GM18873 (cell line): ENCODE results near the gene TRAPPC12.
"Not testable (repeated sequence)": the region's sequence is repeated elsewhere in the genome, so short reads cannot be mapped to it uniquely, and the experiment has no call there.

ENCODE experiments used
- ATAC-seq: cut with Tn5 transposase; IDR thresholded peaks from one replicate; pipeline ENCODE4 v1.9.1; 2021; ENCODE audit warnings: mild to moderate bottlenecking, moderate library complexity, moderate number of reproducible peaks; ENCODE audit not compliant: unreplicated experiment, low FRiP score

TRAPPC12 gene

DNA sequence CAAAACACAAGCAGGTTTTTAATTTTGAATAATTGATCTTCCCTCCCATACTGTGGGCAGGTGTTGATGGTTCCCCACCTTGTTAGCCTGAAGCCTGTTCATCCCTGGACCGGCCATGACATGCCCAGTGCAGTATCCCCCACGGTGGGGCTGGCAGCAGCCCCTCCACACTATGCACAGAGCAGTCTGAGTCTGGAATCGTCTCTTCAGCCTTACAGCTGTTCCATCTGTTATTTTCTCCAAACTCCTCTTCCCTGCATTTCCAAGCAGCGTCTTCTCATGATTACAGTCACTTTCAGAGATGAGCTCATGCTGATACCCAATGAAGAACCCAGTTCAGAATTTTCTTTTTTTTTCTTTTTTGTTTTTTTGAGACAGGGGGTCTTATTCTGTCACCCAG is 71.7 kb downstream of the TRAPPC12 start:
- no peak for ATAC-seq

DNA sequence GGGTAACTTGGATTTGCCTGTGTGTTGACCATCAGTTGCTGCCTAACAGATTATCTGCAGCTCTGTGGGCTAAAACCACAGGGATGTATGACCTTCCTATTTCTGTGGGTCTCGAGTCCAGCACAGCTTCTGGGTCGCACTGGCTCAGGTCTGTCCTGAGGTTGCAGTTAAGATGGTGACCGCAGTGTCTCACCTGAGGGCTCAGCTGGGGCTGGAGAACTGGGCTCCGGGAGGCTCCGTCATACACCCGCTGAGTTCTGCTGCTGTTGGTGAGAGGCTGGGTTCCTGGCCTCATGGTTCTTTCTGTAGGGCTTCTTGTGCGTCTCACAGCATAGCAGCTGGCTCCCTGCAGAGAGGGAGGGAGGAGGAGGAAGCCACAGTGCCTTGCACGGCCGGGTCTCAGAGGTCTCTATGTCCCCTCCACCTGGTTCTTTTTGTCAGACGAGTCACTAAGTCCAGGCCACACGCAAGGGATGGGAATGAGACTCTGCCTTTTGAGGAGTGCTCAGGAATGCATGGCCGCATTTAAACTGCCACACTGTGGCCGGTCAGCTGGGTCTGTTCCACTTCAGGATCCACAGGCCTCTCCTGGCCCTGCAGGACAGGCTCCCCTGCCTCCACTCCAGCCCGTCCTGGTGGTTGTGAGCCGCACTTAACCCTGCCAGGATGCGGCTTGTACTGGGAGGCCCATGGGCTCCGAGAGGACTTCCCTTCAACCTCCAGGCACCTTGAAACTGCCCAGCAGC is 72.6 kb downstream of the TRAPPC12 start:
- ATAC-seq: no peak

DNA sequence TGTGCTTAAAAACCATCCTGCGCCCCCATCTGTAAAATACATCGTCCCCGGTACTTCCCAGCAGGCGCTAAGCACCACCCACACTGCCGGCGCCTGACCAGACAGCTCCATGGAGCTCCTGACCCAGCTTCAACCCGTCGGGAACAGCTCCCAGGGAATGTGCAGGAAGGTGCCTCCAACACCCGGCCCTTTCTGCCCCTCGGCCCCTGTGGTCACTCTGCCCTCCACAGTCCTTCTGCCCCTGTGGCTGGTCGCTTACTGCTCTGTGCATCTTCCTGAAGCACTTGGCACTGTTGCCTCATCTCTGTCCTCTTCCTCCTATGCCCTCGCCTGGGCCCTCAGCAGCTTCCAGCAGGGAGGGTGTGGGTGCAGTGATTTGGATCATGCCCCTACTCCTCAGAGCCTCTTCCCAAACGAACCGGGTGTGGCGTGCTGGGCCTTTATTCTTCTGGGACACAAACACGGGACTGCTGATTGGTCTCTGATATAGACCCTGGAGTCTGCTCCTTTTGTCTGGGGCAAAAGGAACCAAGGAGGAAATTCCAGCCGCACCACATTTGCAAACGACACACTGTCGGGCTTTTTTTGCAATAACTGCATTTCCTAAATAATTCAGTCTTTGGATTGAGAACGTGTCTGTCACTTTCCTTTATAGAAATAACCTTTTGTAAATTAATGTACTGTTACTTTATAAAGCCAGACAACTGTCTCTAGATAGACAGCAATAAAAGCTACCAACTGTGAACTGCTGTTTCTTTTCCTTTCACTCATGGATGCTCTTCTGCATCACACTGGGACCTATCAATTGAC is 73.9 kb downstream of the TRAPPC12 start:
- no peak for ATAC-seq

DNA sequence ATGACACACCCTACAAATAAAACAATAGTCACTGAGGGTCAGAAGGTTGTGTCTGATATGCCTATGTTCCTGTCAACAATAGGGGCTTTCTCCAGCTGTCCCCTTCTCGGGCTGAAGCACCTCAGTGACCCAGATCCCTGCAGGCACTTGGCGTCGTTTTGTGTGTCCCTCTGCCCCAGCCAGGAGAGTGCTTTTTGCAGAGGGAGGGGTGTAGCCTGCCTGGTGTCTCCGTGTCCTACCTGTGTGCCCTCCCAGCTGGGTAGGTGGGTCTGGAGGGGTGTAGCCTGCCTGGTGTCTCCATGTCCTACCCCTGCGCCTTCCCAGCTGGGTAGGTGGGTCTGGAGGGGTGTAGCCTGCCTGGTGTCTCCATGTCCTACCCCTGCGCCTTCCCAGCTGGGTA is 74.5 kb downstream of the TRAPPC12 start:
- ATAC-seq: not testable (repeated sequence)

DNA sequence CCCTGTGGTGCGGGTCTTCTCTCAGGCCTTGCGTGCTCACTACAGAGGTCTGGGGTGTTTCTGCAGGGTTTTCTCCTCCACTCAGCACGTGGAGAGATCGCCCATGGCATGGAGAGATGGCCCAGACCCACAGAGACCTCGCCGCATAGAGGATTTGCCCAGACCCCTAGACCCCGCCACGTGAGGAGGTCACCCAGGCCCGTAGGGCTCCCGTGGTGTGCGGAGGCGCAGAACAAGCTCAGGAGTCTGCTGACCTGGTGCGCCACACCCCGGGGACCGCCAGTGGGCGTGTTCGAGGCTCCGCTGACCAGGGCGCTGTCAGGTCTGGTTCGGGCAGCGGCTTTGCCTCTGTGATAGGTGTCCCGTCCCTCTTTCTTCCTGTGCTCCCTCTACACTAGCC is 75.3 kb downstream of the TRAPPC12 start:
- ATAC-seq: no peak

DNA sequence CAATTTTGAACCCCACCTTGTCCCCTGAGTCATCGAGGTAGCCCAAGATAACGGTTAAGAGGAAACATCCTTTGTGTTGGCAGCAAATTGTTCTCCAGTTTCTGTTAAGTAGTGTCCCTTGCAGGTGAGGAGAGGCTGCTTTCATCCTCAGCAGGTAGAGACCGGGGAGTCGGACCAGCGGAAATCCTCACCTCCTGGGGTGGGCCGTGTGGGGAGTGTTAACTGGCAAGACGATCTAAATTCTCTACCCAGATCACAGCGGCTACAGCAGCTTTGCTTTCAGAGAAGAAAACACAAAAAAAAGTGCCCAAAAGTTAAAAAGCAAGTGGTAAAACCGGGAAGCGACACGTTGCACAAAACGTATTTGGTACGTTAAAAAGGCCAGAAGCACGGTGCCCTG is 76.6 kb downstream of the TRAPPC12 start:
- no peak for ATAC-seq

DNA sequence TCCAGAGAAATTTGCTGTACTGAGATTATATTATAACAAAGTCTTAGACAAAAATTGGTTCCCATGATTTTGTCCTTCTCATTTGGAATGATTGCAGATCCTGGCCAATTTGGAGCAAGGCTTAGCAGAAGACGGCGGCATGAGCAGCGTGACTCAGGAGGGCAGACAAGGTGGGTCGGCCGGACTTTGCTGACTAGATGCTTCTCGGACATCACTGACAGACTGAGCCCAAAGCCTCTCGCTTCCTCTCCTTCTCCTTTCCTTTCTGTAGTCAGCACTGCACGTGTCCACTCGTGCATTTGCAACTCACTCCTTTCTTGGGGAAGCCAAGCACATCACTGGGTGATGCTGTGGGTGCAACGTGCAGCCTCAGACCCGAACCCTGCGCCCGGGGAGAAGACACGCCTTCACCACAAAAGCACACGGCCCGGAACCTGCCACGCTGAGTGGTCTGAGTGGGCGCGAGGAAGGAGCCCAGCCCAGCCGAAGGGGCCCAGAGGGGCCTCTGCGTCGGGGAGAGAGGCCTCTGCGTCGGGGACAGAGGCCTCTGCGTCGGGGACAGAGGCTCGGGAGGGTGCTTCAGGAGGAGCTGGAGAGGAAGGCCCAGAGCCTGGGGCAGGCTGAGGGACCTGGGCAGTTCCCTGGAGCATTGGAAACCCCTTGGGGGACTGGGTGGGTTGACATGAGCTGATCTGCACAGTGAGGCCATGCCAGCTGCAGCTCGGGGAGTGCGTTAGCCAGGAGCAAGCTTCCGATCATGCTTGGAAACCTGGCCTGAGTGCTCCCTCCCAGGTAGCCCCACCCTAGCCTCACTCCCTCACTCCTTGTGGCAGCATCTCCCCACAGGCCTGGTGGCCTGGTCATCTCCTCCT is 78.3 kb downstream of the TRAPPC12 start:
- ATAC-seq: no peak

DNA sequence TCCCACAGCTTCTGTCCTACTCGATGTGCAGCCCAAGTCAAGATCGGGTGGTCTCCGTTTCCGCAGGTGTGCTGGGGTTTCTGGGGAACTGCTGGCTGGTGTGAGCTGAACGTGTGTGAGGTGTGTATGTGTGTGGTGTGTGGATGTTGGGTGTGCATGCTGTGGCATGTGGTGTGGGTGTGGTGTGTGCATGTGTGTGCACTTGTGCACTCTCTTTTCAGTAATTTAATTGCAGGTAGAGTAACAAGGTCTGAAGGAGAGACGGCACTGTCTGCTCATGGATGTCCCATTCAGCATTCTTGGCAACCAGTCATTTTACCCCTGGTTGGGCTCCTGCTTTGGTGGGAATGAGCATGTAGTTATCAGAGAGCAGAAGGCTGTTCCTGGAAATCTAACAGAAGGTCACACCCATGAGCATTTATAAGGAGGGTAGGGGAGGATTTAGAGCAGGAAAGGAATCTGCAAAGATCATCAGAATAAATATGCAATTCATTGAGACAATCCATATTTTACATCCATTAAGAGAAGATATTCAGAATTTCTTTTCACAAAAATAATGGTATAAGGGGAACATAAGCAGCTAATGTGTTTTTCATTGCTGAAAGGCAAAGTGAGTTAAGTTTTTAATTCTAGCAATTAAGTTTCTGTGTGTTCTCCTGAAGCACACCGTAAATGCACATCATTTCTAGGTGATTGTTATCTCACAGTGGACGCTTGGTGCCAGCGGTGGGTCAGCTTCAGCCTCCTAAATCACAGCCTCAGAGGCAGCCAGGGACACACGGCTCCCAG is 79.1 kb downstream of the TRAPPC12 start:
- no peak for ATAC-seq

DNA sequence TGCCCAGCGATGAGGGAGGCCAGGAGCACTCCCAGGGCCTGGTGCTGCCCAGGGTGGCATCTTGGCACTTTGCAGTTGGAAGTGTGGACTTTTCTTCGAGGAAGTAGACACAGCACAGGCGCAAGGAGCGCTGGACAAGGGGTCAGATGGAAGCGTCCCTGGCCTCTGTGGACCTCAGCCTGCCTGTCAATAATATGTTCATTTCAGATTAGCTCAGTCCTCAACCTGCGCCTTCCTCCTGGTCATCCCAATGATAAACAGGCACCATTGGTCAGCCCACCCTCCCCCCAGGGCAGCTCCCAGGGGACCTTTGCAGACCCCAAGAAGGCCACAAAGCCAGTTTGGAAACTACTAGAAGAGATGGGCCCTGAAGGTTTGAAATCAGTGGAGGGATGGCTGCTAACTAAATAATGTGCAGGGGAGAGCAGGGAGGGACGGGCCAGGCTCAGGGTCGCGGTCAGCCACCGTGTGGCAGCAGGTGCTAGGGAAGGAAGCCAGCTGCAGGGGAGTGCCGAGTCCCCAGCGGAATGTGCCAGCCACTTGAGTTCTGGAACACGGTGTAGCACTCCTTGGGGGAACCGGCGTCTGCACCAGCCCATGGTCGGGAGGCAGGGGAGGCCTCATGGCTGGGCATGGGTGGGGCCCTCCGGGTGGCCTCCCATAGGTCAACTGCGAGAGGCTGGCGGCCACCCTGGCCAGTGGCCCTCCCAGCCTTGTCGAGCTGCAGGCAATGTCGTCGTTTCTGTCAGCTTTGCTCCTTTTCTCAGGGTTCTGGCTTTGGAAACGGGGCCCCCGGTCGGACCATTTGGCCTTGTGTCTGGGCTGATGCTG is 79.9 kb downstream of the TRAPPC12 start:
- no peak for ATAC-seq

DNA sequence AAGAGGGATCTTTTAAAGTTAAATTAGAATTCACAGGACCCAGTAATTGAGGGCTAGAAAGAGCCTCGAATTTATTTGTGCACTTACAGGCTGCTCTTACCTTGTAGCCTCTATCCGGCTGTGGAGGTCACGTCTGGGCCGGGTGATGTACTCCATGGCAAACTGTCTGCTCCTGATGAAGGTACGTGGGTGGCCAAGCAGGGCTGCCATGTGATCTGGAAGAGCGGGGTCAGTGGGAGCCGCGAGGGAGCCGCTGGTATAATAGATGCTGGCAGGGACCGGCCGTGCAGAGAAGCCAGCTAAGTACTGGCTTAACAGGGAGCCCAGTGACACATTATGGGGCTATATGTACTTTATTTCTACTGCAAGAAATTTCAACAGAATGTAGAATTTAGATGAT is 80.7 kb downstream of the TRAPPC12 start:
- no peak for ATAC-seq

DNA sequence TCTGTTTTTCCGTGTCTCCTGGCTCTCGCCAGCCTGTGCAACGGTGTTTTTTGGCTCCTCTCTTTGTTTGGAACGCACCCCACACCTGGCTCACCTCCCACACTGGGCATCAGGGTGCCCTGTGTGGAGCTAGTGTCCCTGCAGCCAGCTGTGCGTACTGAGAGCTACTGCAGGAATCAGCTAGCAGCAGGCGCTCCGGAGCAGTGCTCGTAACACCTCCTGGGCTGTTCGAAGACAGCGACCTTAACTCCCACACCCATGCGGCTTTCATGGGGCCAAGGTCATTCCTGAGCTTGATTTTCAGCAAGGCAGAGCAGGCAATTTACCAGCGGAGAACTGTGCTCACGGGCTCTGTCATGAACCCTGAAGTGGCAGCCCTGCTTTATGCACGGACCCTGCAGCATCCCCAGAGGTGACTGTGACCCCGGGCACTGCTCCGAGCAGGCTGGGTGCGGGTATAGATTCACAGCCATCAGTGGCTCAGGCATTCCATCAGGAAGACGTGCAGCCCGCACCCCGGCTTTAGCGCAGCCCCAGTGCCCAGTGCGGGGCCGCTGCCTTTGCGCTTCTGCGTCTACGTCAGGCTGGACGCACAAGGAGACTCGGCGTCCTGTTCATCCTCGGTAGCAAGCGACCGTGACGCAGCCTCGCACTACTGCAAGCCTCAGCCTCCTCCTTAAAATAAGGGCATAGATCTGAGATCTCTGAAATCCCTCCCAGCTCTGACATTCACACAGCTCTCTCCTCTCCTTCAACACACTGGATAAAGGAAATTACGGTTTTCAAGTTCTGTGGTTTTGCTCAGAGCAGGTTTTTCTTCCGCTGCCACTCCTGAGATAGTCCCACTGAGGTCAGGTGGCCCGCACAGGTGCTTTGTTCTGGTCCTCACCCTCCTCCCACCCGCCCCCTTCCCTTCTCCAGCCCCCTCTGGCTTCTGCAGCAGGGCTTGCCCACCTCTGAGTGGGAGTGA is 81.6 kb downstream of the TRAPPC12 start:
- ATAC-seq: no peak

DNA sequence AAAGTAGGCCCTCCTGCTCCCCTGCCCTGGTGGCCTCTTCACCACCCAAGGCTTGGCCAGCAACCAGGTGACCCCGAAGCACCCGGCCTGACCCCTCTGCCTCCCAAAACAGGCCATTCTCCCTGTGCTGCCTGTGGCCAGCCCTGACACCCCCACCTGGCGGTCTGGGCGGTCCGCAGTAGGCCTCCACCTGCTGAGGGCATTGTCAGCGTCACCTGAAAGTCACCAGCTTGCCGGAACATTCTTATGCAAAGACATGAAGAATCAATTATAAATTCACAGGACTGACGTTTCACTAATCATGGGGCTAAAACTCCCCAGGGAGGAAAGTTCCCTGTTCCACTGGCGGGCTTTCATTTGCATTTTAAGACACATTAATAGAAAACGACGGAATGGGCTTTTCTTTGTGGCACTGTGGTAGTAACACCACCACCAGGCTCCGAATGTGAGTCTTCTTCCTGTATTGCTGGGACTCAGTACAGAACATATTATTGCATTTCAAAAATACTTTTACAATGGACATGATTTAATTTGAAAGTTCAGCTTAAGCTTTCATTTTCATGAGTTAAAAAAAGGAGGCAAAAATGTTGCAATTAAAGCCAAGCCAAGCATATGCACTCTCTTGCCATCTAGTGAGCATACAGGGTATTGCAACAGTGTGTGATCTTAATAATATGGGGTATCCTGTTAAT is 82.5 kb downstream of the TRAPPC12 start:
- peak; percentile 70 for ATAC-seq

DNA sequence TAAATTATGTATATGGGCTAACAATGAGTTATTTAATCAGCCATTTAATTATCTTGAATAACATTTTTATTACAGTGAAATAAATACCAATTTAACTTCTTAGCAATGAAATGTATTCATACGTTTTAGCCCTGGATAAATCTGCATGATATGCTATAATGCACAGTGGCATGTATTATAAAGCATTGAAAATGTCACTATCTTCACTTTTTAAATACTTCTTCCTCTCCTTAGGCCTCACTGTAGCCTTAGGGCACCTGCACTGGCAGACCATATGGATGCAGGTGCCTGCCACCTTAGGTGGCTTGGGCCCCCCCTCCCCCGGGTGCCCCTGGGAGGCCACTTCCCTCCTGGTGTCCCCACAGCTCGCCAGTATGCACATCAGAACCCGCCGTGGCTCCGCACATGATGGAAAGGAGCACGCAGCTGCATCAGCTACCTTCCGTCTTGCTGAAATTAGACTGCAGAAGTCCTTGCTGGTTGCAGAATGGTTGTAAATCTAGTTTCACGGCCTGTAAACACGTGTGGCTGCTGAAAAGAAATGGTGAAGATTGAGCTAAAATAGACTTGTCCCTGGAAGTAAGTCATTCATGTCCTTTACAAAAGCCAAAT is 83.1 kb downstream of the TRAPPC12 start:
- no peak for ATAC-seq

DNA sequence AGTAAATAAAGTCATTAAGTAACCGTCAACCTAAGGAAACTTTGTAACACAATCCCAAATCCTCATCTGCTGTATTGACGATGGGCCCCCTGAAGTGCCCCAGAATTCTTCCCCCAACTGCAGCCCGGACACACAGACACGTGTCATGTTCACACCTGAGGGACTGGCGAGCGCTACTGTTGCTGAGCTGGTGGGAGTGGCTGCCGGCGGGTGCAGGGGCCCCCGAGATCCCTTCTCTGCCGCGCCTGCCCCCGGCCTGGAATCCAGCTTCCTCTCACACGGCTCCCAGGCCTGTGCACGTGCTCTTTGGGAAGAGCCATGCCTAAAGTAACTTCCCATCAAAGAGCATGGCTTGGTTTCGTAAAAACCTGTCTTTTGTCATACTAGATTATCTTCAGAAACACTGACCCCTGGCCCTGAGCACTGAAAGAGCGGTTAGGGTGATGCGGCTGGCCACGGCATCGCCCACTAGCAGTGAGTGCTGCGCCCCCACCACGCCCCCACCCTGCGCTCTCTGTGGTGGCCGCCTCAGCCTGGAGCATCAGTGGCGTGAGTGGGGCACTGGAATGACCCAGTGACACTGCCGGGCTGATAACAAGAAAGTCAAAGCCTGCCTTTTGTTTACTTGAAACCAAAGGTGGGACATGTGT is 83.8 kb downstream of the TRAPPC12 start:
- ATAC-seq: no peak

DNA sequence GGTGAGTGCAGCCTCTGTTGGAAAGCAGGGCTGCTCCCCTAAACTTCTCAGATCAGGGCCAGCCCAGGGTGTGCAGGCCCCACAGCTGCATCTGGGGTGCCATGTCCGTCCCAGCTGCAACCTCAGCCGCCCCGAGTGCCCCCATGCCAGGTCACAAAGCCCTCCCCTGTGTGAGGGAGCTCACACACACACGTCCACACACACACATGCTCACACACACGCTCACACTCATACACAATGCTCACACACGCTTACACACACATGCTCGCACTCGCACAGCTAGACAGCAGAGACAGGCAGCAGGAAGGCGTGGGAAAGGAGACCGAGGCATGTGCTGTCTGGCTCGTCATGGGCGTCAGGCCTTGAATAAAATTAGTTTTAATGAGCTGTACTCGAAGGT is 84.5 kb downstream of the TRAPPC12 start:
- ATAC-seq: no peak

DNA sequence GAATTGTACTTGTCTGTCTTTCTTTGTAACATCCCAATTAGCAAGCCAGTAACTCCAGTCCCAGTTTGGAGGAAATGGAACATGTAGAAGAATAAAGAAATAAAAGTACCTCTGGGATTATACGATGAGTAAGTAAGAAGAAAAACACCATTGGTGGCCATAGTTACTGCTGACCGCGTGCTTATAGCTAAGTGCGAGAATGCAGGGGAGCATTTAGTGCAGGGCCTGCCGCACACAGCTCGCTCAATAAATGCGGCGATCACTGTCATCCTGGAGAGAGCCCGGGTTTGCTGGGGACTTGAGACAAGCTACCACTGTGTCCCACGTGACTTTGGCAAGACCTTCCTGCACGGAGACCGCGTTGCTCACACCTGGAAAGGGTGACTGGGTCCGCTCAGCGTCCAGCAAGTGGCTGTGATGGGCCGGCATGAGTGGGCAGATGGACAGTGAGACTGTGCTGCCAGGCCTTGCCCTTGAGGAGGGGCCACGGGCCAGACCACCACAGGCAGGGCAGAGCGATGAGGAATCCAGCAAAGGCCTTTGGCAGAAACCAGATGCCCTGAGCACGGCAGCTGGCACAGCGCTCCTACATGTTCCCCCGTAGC is 85.0 kb downstream of the TRAPPC12 start:
- ATAC-seq: no peak
